ENCODE measurements around the gene CD99L2. TPM values are rescaled to one million over a fixed set of nuclear protein-coding genes. Genes with fewer than 3 reads are reported as not detected.

Gene CD99L2
- total and polyA plus RNA-seq, 10 of the 15 experiments (the other 5 are each of a cell fraction or from before 2014, with no cell fraction given), result 1.1 to 22.9 (median 13.0) TPM

GRCh38 chrX:150935467-150935866 is 37.0 kb upstream of the CD99L2 start:
- DNase-seq (ENCODE audit: low read depth, low spot score), result no peak
- SMC1A ChIA-PET (ENCODE audit: uncharacterized antibody, unreplicated experiment), result no interaction called here
- CTCF ChIA-PET, result no interaction called here
- Histone ChIP-seq H3K4me1 (ENCODE audit: control insufficient read depth, insufficient read depth, low read length) (no peaks in the 10 kb centered on the region), H3K27me3 (replicated peaks in 1 of 2; ENCODE audit: control insufficient read depth in 2 of 2, insufficient read depth in 2 of 2, low read length in 1 of 2) (no peaks in the 10 kb centered on the region), H3K36me3 (ENCODE audit: control insufficient read depth in 2 of 2, insufficient read depth in 2 of 2, low read length in 1 of 2) (no peaks in the 10 kb centered on the region), H2AFZ (ENCODE audit: control insufficient read depth, low read depth, low read length) (no peak overlapping the region), H3K4me2 (ENCODE audit: control insufficient read depth, insufficient read depth) (no peak overlapping the region), H3K9me3 (replicated peaks; ENCODE audit: control insufficient read depth, insufficient read depth, low read length) (no peaks in the 10 kb centered on the region), H3K27ac (ENCODE audit: control insufficient read depth, insufficient read depth) (no peak overlapping the region), H3K4me3 (no peak overlapping the region), H3K9ac (ENCODE audit: control insufficient read depth, insufficient read depth, low read length) (no peak overlapping the region), H3K79me2 (ENCODE audit: control insufficient read depth, insufficient read depth, low read length) (no peaks in the 10 kb centered on the region), H4K20me1 (ENCODE audit: control insufficient read depth, insufficient read depth) (no peaks in the 10 kb centered on the region)
- in situ Hi-C loops (cut with MboI), result no loop called here
- no peak for ATAC-seq
- RAD21 ChIA-PET (ENCODE audit: unreplicated experiment), result no interaction called here
- TF ChIP-seq KAT2A (conservative IDR thresholded peaks at IDR 0.05; ENCODE audit: control insufficient read depth, low read depth, low read length), result no peak
- no peak for TF ChIP-seq STAT3 (IDR thresholded peaks at IDR 0.05; ENCODE audit: low read depth, low read length)
- TF ChIP-seq NFYA (IDR thresholded peaks at IDR 0.05; ENCODE audit: borderline replicate concordance, low read depth, low read length), result no peak
- TF ChIP-seq ZNF687 (IDR thresholded peaks at IDR 0.05), result no peak
- no peak for TF ChIP-seq CHD4 (IDR thresholded peaks at IDR 0.05)
- TF ChIP-seq JUNB (IDR thresholded peaks at IDR 0.05), result no peak
- TF ChIP-seq LARP7 (IDR thresholded peaks at IDR 0.05), result no peak
- TF ChIP-seq RUNX3 (IDR thresholded peaks at IDR 0.05; ENCODE audit: low read length), result no peak
- TF ChIP-seq TCF3 (IDR thresholded peaks at IDR 0.05; ENCODE audit: borderline replicate concordance, insufficient read depth, low read depth, low read length), result no peak
- no peak for TF ChIP-seq TBL1XR1 (IDR thresholded peaks at IDR 0.05; ENCODE audit: low read depth, low read length)
- no peak for TF ChIP-seq SKIL (IDR thresholded peaks at IDR 0.05; ENCODE audit: low read depth, poor library complexity, severe bottlenecking)
- no peak for TF ChIP-seq POLR2AphosphoS5 (IDR thresholded peaks at IDR 0.05; ENCODE audit: low read length)
- TF ChIP-seq ZSCAN29 (IDR thresholded peaks at IDR 0.05), result no peak
- no peak for TF ChIP-seq NKRF (conservative IDR thresholded peaks at IDR 0.05)
- intact Hi-C loops (cut with micrococcal nuclease; ENCODE audit: unreplicated experiment), result no loop called here
- no TSS peak for BruUV-seq (replicated peaks)
- WGBS (ENCODE audit: insufficient coverage, insufficient replicate concordance, low lambda C conversion rate, missing lambda C conversion rate), result 17% methylated on average over 7 of the region's 7 CpGs
- no peak for FAIRE-seq
- POLR2A ChIA-PET, result no interaction called here

Data from GM12878 (cell line).